ENCODE results near the gene GBX2. TPM values are rescaled to one million over a fixed set of nuclear protein-coding genes. Genes with fewer than 3 reads are reported as not detected.

The GBX2 gene
- total RNA-seq (2021; fragmentation: NEBNext Ultra II Directional; extraction: Animal tissue kit (Norgen Biotek cat#: 25700)) (0.89 and 1.2 TPM in 2 replicates), polyA plus RNA-seq (2011; rRNA removed) (0.38 and 0.64 TPM in 2 replicates), polyA minus RNA-seq (2011; rRNA and poly(A)+ RNA removed) (0.24 and 0.32 TPM in 2 replicates)
- polyA plus RNA-seq (2011; cell fraction: cytosol; rRNA removed): 0.54 TPM
- polyA plus RNA-seq (2011; cell fraction: nucleus; rRNA removed): 0.74 TPM
- polyA plus RNA-seq (2012, experiment 1 of 2): 0.53 to 0.94 TPM (median 0.74 TPM) in 4 replicates
- polyA plus RNA-seq (2012, experiment 2 of 2): 0.68 TPM
- polyA plus RNA-seq (2013, experiment 1 of 2): 1.9 TPM
- 1.9 TPM for polyA plus RNA-seq (2013, experiment 2 of 2)
- 0.88 TPM for polyA minus RNA-seq (2011; cell fraction: cytosol; rRNA and poly(A)+ RNA removed)
- polyA minus RNA-seq (2011; cell fraction: nucleus; rRNA and poly(A)+ RNA removed): 1.9 TPM
- long read RNA-seq, experiment 1, partial matches to known transcripts: 0 of 3 reads
- long read RNA-seq, experiment 1, other reads (novel, unspliced or antisense): 1 of 3 reads
- long read RNA-seq, experiment 2: 0 reads

GRCh38 chr2:236168110-236169080 is at the start of gene GBX2:
TSS of gene GBX2 (minus strand) at chr2:236168386. CDS start at chr2:236167971, 415 bp downstream.
- Histone ChIP-seq H3K9ac (replicated peaks in 1 of 4; ENCODE audit: extremely low read depth in 1 of 4, low read depth in 3 of 4, low read length in 3 of 4) (no peak within 1 kb of the TSS), H3K18ac (ENCODE audit: extremely low read depth, low read length) (peak within 1 kb of the TSS; percentile 78), H4K91ac (replicated peaks; ENCODE audit: insufficient read length, low read length) (peak within 1 kb of the TSS; percentile 57), H2BK120ac (replicated peaks; ENCODE audit: low read depth, low read length) (no peak within 1 kb of the TSS), H3K4me3 (ENCODE audit: extremely low read depth in 1 of 4, insufficient read depth in 2 of 4, low read depth in 3 of 4, low read length in 4 of 4) (peak within 1 kb of the TSS; percentile 11 to 59 (median 26)), H2AFZ (ENCODE audit: low read length) (no peak within 1 kb of the TSS), H3K4me2 (ENCODE audit: insufficient read depth in 1 of 2, low read depth in 2 of 2, low read length in 2 of 2) (peak within 1 kb of the TSS; percentile 59 to 83), H3K23ac (ENCODE audit: insufficient read length) (no peak within 1 kb of the TSS), H4K20me1 (replicated peaks in 1 of 2; ENCODE audit: control insufficient read depth in 1 of 2, insufficient read depth in 2 of 2, low read length in 2 of 2) (peaks cover 22 to 30% of the 10 kb centered on the region in 2 experiments), H3K27me3 (replicated peaks in 1 of 4; ENCODE audit: control insufficient read depth in 3 of 4, extremely low read depth in 1 of 4, insufficient read depth in 3 of 4, low read length in 3 of 4) (peaks cover 91 to 100% (median 97%) of the 10 kb centered on the region in 4 experiments), H4K5ac (ENCODE audit: insufficient read length, low read depth, low read length) (no peak within 1 kb of the TSS), H2BK20ac (ENCODE audit: low read length) (peak within 1 kb of the TSS; percentile 55; the same call in 1 of the 2 replicates), H3K27ac (ENCODE audit: low read depth, low read length) (no peak within 1 kb of the TSS), H4K8ac (ENCODE audit: extremely low read depth, insufficient read depth, low read length) (peak within 1 kb of the TSS; percentile 84), H2AK5ac (ENCODE audit: low read depth, low read length) (no peak within 1 kb of the TSS), H3K23me2 (ENCODE audit: low read depth, low read length) (peaks cover 26% of the 10 kb centered on the region; the same call in 1 of the 2 replicates), H3K36me3 (ENCODE audit: control insufficient read depth in 2 of 4, insufficient read depth in 4 of 4, low read length in 3 of 4) (peaks cover 0 to 7% (median 0%) of the 10 kb centered on the region in 4 experiments; a peak in 2 of 8 replicates), H3K79me2 (ENCODE audit: control insufficient read depth in 1 of 2, insufficient read depth in 2 of 2, low read length in 2 of 2) (no peaks in the 10 kb centered on the region), H3K14ac (ENCODE audit: insufficient read length) (no peak within 1 kb of the TSS), H3K9me3 (ENCODE audit: insufficient read depth in 2 of 2, low read depth in 1 of 2, low read length in 1 of 2) (no peaks in the 10 kb centered on the region), H2BK12ac (ENCODE audit: low read depth, low read length) (peak within 1 kb of the TSS; percentile 77), H2BK15ac (ENCODE audit: low read length) (no peak within 1 kb of the TSS), H3K4ac (replicated peaks; ENCODE audit: insufficient read length, low read depth, low read length) (no peak within 1 kb of the TSS), H3K4me1 (replicated peaks in 1 of 4; ENCODE audit: control insufficient read depth in 3 of 4, insufficient read depth in 4 of 4, low read length in 3 of 4) (peaks cover 11 to 57% (median 36%) of the 10 kb centered on the region in 4 experiments), H3K56ac (replicated peaks; ENCODE audit: insufficient read length, low read depth, low read length) (no peak within 1 kb of the TSS), H2BK5ac (ENCODE audit: low read depth, low read length) (peak within 1 kb of the TSS; percentile 24; the same call in 1 of the 2 replicates), H3K79me1 (ENCODE audit: low read depth, low read length) (no peaks in the 10 kb centered on the region)
- ChIA-PET POLR2A (ENCODE audit: partially characterized antibody) (interaction anchor here (2.1 to 4.9 kb wide), 3 partner anchors 8 to 27 kb away, joined by 5 to 54 read pairs (median 7); no protein-coding TSS in a partner anchor), CTCF (ENCODE audit: partially characterized antibody) (interaction anchor here (0.7 to 2.2 kb wide), 9 partner anchors 9 to 235 kb away, joined by 3 to 15 read pairs (median 4); no protein-coding TSS in a partner anchor)
- FAIRE-seq (no peak), DNase-seq (ENCODE audit: low read depth in 1 of 2, low spot score in 2 of 2) (peak in 1 of 2 experiments; percentile 87)
- 3% methylated on average over 40 of the region's 105 CpGs; no CpG with 5 or more reads in 1 of the 2 experiments for WGBS, 2 experiments (ENCODE audit: extremely low coverage in 1 of 2, insufficient coverage in 1 of 2, insufficient read length in 1 of 2, insufficient replicate concordance in 2 of 2, low coverage in 1 of 2, low lambda C conversion rate in 2 of 2, missing lambda C conversion rate in 1 of 2)
- TF ChIP-seq CEBPB (IDR thresholded peaks at IDR 0.05; ENCODE audit: low read depth, low read length) (no peak), POLR2A (IDR thresholded peaks at IDR 0.05; ENCODE audit: control extremely low read depth in 1 of 2, low read depth in 2 of 2, low read length in 2 of 2) (peak in 1 of 2 experiments; percentile 38; a peak in 1 of 3 replicates), TCF12 (IDR thresholded peaks at IDR 0.05; ENCODE audit: low read depth, low read length) (no peak), EGR1 (IDR thresholded peaks at IDR 0.05; ENCODE audit: borderline replicate concordance, low read depth, low read length) (0 out of 2 replicates have a peak, but pooled peaks have one; percentile 25), JUND (IDR thresholded peaks at IDR 0.05; ENCODE audit: low read length) (no peak), GABPA (IDR thresholded peaks at IDR 0.05; ENCODE audit: borderline replicate concordance, insufficient read depth, low read length) (peak; percentile 7; the same call in 1 of the 2 replicates), PHF8 (conservative IDR thresholded peaks at IDR 0.05; ENCODE audit: low read depth, low read length) (no peak; the same call in 1 of the 2 replicates), KDM4A (IDR thresholded peaks at IDR 0.05; ENCODE audit: low read depth, low read length, severe bottlenecking) (no peak)

Data from H1 (cell line).